Gastroesophageal sphincter (tissue), 4 donors: ENCODE measurements around the gene LIMS1. TPM values are rescaled to one million over a fixed set of nuclear protein-coding genes. Genes with fewer than 3 reads are reported as not detected.

Experiments used
- ATAC-seq: fragments of 150-250 bp; one replicate; pipeline ENCODE4 v1.9.1; 2016; ENCODE audit warnings: mild to moderate bottlenecking, moderate library complexity
- H3K27ac ChIP-seq, 4 donors: fragments of 200-600 bp; sonication (generic) in 3 of 4; 1 replicate in 3 of 4; 2 replicates in 1 of 4; pipeline ENCODE4 v1.5.1; 2016 to 2019
- H3K27me3 ChIP-seq: fragments of 200-600 bp; sonication (generic); one replicate; pipeline ENCODE4 v1.5.1; 2019
- H3K36me3 ChIP-seq, 2 donors: fragments of 200-600 bp; sonication (generic); one replicate each; pipeline ENCODE4 v1.5.1; 2019; ENCODE audit warnings: control low read depth in 1 of 2
- H3K4me1 ChIP-seq, 3 donors: fragments of 200-600 bp; sonication (generic); 1 replicate in 2 of 3; 2 replicates in 1 of 3; pipeline ENCODE4 v1.5.1; 2016 to 2019; ENCODE audit warnings: control low read depth in 2 of 3
- H3K4me3 ChIP-seq, 2 donors: fragments of 200-600 bp; sonication (generic); one replicate each; pipeline ENCODE4 v1.5.1; 2019; ENCODE audit warnings: mild to moderate bottlenecking in 1 of 2, moderate library complexity in 1 of 2
- H3K9me3 ChIP-seq, 3 donors: fragments of 200-600 bp; sonication (generic); one replicate each; pipeline ENCODE4 v1.5.1; 2017 to 2019; ENCODE audit warnings: control low read depth in 2 of 3
- EP300 ChIP-seq: sonication (generic); formaldehyde crosslinking; IDR thresholded peaks from one replicate; pipeline ENCODE4 v1.6.1; 2017; ENCODE audit warnings: antibody characterized with exemption, mild to moderate bottlenecking
- POLR2A ChIP-seq, 2 donors: fragments of 450-650 bp; IDR thresholded peaks; one replicate each; pipeline ENCODE4 v1.6.1; 2017; ENCODE audit warnings: antibody characterized with exemption in 2 of 2, mild to moderate bottlenecking in 2 of 2, moderate library complexity in 1 of 2
- POLR2AphosphoS5 ChIP-seq: sonication (generic); formaldehyde crosslinking; IDR thresholded peaks from one replicate; pipeline ENCODE4 v1.6.1; 2017; ENCODE audit warnings: antibody characterized with exemption
- WGBS, 2 donors: methylation state at CpG; one replicate each; pipeline ENCODE4 v1.1.5; 2018; ENCODE audit warnings: low coverage in 1 of 2; 5-methylcytosine and 5-hydroxymethylcytosine counted together
- total RNA-seq, 4 donors: library from RNA; depleted of rRNA; stranded (reverse); fragments of >200 nt; gene quantifications; one replicate each; pipeline ENCODE4 v1.1.0, GENCODE V29; 2016
- TF ChIP-seq, protein P1 (sequence below), 4 experiments: fragments of 200-600 bp in 2 of 4; fragments of 450-650 bp in 2 of 4; sonication (generic) in 1 of 4; IDR thresholded peaks; one replicate each; pipeline ENCODE4 v1.5.1; 2017 to 2019; ENCODE audit warnings: antibody characterized with exemption in 4 of 4, mild to moderate bottlenecking in 2 of 4, moderate library complexity in 2 of 4

Gene LIMS1
- total RNA-seq, 4 donors from 2014 or later: 79.6 to 119 (median 116) TPM

GRCh38 chr2:108612153-108612513 is 77.9 kb downstream of the LIMS1 start:
- no peak for ATAC-seq
- Histone ChIP-seq H3K27ac (peak overlapping the region in 2 of 4 donors; percentile 23 to 44), H3K27me3 (no peaks in the 10 kb centered on the region), H3K9me3 (no peaks in the 10 kb centered on the region), H3K4me1 (peaks cover 12 to 65% (median 15%) of the 10 kb centered on the region in 3 donors), H3K36me3 (no peaks in the 10 kb centered on the region), H3K4me3 (no peak overlapping the region)
- 21 to 62% methylated on average over 5 of the region's 5 CpGs for WGBS, 2 donors
- TF ChIP-seq POLR2A (IDR thresholded peaks at IDR 0.05): no peak
- TF ChIP-seq, protein P1, sequence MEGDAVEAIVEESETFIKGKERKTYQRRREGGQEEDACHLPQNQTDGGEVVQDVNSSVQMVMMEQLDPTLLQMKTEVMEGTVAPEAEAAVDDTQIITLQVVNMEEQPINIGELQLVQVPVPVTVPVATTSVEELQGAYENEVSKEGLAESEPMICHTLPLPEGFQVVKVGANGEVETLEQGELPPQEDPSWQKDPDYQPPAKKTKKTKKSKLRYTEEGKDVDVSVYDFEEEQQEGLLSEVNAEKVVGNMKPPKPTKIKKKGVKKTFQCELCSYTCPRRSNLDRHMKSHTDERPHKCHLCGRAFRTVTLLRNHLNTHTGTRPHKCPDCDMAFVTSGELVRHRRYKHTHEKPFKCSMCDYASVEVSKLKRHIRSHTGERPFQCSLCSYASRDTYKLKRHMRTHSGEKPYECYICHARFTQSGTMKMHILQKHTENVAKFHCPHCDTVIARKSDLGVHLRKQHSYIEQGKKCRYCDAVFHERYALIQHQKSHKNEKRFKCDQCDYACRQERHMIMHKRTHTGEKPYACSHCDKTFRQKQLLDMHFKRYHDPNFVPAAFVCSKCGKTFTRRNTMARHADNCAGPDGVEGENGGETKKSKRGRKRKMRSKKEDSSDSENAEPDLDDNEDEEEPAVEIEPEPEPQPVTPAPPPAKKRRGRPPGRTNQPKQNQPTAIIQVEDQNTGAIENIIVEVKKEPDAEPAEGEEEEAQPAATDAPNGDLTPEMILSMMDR (IDR thresholded peaks at IDR 0.05): no peak
- TF ChIP-seq EP300: no peak
- no peak for TF ChIP-seq POLR2AphosphoS5

DNA sequence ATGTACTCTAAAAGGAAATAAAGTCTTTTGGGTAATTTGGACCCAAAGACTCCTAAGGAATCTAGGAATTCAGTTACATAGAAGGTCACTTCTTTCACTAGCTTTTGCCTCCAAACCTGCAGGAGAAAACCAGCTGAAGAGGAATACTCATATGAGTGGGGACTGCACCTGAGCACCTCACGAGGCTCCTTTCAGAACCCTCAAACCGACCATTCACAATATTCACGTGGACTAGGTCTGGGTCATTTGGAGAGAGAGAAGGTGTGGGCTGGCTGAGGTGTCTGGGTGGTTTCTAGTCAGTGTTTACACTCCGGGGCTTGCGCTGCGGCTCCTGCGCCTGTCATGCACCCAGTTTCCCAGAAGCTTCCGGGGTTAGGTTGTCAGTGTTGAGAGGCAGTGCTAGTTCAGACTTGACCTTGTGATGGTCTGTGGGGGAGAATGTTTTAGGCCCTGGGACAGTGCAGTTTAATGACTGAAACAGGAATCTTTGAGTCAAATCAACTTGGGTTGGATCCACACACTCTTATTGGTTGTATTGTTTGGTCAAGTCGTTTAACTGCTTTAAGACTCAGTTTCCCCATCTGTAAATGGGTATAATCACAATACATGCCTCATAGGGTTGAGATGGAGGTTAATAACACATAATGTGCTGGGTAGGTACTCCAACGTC is 78.4 kb downstream of the LIMS1 start:
- Histone ChIP-seq H3K27me3 (no peaks in the 10 kb centered on the region), H3K36me3 (no peaks in the 10 kb centered on the region), H3K4me1 (peaks cover 17 to 70% (median 20%) of the 10 kb centered on the region in 3 donors), H3K4me3 (no peak overlapping the region), H3K27ac (peak overlapping the region; percentile 20 to 44 (median 27)), H3K9me3 (no peaks in the 10 kb centered on the region)
- no peak for TF ChIP-seq POLR2AphosphoS5
- TF ChIP-seq POLR2A (IDR thresholded peaks at IDR 0.05): no peak
- TF ChIP-seq EP300: no peak
- TF ChIP-seq, protein P1 (IDR thresholded peaks at IDR 0.05): no peak
- ATAC-seq: no peak
- WGBS, 2 donors: 45 to 47% methylated on average over 2 to 6 of the region's 10 CpGs

GRCh38 chr2:108613261-108614042 is 79.2 kb downstream of the LIMS1 start:
- Histone ChIP-seq H3K9me3 (no peaks in the 10 kb centered on the region), H3K36me3 (no peaks in the 10 kb centered on the region), H3K27ac (peak overlapping the region in 3 of 4 donors; percentile 31 to 54 (median 44)), H3K4me3 (no peak overlapping the region), H3K27me3 (no peaks in the 10 kb centered on the region), H3K4me1 (peaks cover 18 to 78% (median 20%) of the 10 kb centered on the region in 3 donors)
- ATAC-seq: no peak
- 50 to 61% methylated on average over 8 to 9 of the region's 9 CpGs for WGBS, 2 donors
- no peak for TF ChIP-seq POLR2A (IDR thresholded peaks at IDR 0.05)
- no peak for TF ChIP-seq POLR2AphosphoS5
- TF ChIP-seq EP300: no peak
- TF ChIP-seq, protein P1 (IDR thresholded peaks at IDR 0.05): no peak

DNA sequence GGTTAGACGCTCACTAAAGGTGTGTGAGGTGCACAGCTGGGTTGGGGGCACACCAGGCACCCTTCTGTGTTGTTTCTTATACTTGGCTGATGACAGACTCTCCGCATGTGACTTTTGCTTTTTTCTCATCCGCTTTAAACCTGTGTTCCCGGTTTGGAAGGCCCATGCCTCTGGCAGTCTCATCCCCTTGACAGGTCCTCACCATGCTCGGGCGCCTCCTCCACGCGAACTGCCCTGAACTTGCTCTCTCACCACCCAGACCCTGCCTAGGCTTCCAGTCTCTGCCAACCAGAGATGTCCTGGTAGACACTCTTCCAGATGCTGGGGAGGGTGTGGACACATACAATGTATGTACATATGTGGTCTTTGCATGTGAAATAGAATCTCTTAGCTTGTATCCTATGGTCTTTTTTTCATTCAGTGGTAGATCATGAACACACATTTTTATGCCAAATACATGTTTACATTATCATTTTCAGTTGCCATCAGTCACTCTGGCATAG is 79.8 kb downstream of the LIMS1 start:
- Histone ChIP-seq H3K27ac (peak overlapping the region in 1 of 4 donors; percentile 54), H3K36me3 (no peaks in the 10 kb centered on the region), H3K4me3 (no peak overlapping the region), H3K4me1 (peaks cover 18 to 80% (median 20%) of the 10 kb centered on the region in 3 donors), H3K27me3 (no peaks in the 10 kb centered on the region), H3K9me3 (no peaks in the 10 kb centered on the region)
- ATAC-seq: no peak
- no peak for TF ChIP-seq POLR2AphosphoS5
- TF ChIP-seq POLR2A (IDR thresholded peaks at IDR 0.05): no peak
- 73 to 100% methylated on average over 1 to 8 of the region's 8 CpGs for WGBS, 2 donors

DNA sequence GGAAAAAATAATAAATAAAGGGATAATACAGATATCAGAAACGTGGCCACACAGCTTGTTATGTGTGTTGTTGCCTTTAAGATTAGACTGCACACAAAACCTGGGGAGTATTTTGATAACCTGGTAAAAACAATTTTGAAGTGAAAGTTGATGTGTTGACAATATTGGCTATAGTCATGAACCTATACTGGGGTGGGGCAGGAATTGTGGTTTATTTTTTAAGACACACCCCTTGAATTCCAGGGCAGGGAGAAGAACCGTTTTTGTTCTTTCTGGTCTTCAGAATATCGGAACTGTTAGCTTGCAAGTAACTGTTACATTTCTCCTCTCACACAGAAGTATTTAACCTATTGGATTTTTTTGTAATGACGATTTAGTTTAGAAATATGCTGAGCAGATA is 80.4 kb downstream of the LIMS1 start:
- Histone ChIP-seq H3K9me3 (no peaks in the 10 kb centered on the region), H3K4me3 (no peak overlapping the region), H3K27ac (no peak overlapping the region), H3K4me1 (peaks cover 18 to 80% (median 20%) of the 10 kb centered on the region in 3 donors), H3K36me3 (no peaks in the 10 kb centered on the region), H3K27me3 (no peaks in the 10 kb centered on the region)
- no peak for ATAC-seq
- TF ChIP-seq, protein P1 (IDR thresholded peaks at IDR 0.05): no peak
- TF ChIP-seq EP300 (no peak), POLR2AphosphoS5 (no peak), POLR2A (IDR thresholded peaks at IDR 0.05) (no peak)
- 67 to 76% methylated on average over 4 of the region's 4 CpGs for WGBS, 2 donors
